Stimulated activated naive CD8-positive, alpha-beta T cell treated with anti-CD3 and anti-CD28 coated beads, Interleukin-15, Interleukin-2, amounts not matched to agents 100 ng/mL and 50 ng/mL, for 24 hours (primary cell): ENCODE results near the gene NPPA.

ENCODE experiments used
- H3K27ac Mint-ChIP-seq: one replicate; pipeline ENCODE4 v1.8.0; 2021; ENCODE audit warnings: mild to moderate bottlenecking, mixed read lengths
- H3K27me3 Mint-ChIP-seq: one replicate; pipeline ENCODE4 v1.8.0; 2021; ENCODE audit warnings: mixed read lengths
- H3K36me3 Mint-ChIP-seq: one replicate; pipeline ENCODE4 v1.8.0; 2021; ENCODE audit warnings: low read depth, mixed read lengths
- H3K4me1 Mint-ChIP-seq: one replicate; pipeline ENCODE4 v1.8.0; 2021; ENCODE audit warnings: low read depth, mixed read lengths
- H3K4me3 Mint-ChIP-seq: one replicate; pipeline ENCODE4 v1.8.0; 2021; ENCODE audit warnings: mild to moderate bottlenecking, mixed read lengths
- H3K9me3 Mint-ChIP-seq: one replicate; pipeline ENCODE4 v1.8.0; 2021; ENCODE audit warnings: mixed read lengths

NPPA gene

GRCh38 chr1:11879311-11880180 lies 32.0 kb upstream of the NPPA start:
- Mint-ChIP-seq H3K4me1 (no peaks in the 10 kb centered on the region), H3K27ac (no peak overlapping the region), H3K27me3 (peaks cover 6% of the 10 kb centered on the region), H3K36me3 (no peaks in the 10 kb centered on the region), H3K9me3 (no peaks in the 10 kb centered on the region), H3K4me3 (no peak overlapping the region)

GRCh38 chr1:11878891-11879190 lies 31.3 kb upstream of the NPPA start:
- H3K27ac Mint-ChIP-seq: no peak overlapping the region
- H3K36me3 Mint-ChIP-seq: no peaks in the 10 kb centered on the region
- H3K4me3 Mint-ChIP-seq: no peak overlapping the region

GRCh38 chr1:11878081-11878890 lies 30.7 kb upstream of the NPPA start:
- no peaks in the 10 kb centered on the region for H3K4me1 Mint-ChIP-seq
- H3K36me3 Mint-ChIP-seq: no peaks in the 10 kb centered on the region
- no peak overlapping the region for H3K4me3 Mint-ChIP-seq
- no peak overlapping the region for H3K27ac Mint-ChIP-seq
- H3K9me3 Mint-ChIP-seq: no peaks in the 10 kb centered on the region
- peaks cover 9% of the 10 kb centered on the region for H3K27me3 Mint-ChIP-seq

More at GRCh38 chr1:11878891-11879190, 31.3 kb upstream of the NPPA start:
- peaks cover 6% of the 10 kb centered on the region for H3K27me3 Mint-ChIP-seq
- no peaks in the 10 kb centered on the region for H3K4me1 Mint-ChIP-seq
- no peaks in the 10 kb centered on the region for H3K9me3 Mint-ChIP-seq

- H3K36me3 Mint-ChIP-seq: no peaks in the 10 kb centered on the region
These were observed 29.5 kb upstream of the NPPA start for GRCh38 chr1:11877074-11877473.

GRCh38 chr1:11875094-11875493 lies 27.5 kb upstream of the NPPA start:
- H3K4me1 Mint-ChIP-seq: no peaks in the 10 kb centered on the region
- no peak overlapping the region for H3K4me3 Mint-ChIP-seq
- H3K36me3 Mint-ChIP-seq: no peaks in the 10 kb centered on the region
- no peaks in the 10 kb centered on the region for H3K9me3 Mint-ChIP-seq
- peaks cover 14% of the 10 kb centered on the region for H3K27me3 Mint-ChIP-seq
- H3K27ac Mint-ChIP-seq: no peak overlapping the region

More at GRCh38 chr1:11877074-11877473, 29.5 kb upstream of the NPPA start:
- H3K9me3 Mint-ChIP-seq: no peaks in the 10 kb centered on the region
- no peaks in the 10 kb centered on the region for H3K4me1 Mint-ChIP-seq
- peaks cover 9% of the 10 kb centered on the region for H3K27me3 Mint-ChIP-seq
- H3K4me3 Mint-ChIP-seq: no peak overlapping the region
- H3K27ac Mint-ChIP-seq: no peak overlapping the region

GRCh38 chr1:11874624-11875023 lies 27.0 kb upstream of the NPPA start:
- Mint-ChIP-seq H3K9me3 (no peaks in the 10 kb centered on the region), H3K27me3 (peaks cover 14% of the 10 kb centered on the region), H3K36me3 (no peaks in the 10 kb centered on the region), H3K27ac (no peak overlapping the region), H3K4me3 (no peak overlapping the region), H3K4me1 (no peaks in the 10 kb centered on the region)

- peaks cover 14% of the 10 kb centered on the region for H3K27me3 Mint-ChIP-seq
- no peaks in the 10 kb centered on the region for H3K9me3 Mint-ChIP-seq
- no peaks in the 10 kb centered on the region for H3K4me1 Mint-ChIP-seq
- no peak overlapping the region for H3K27ac Mint-ChIP-seq
- no peak overlapping the region for H3K4me3 Mint-ChIP-seq
- no peaks in the 10 kb centered on the region for H3K36me3 Mint-ChIP-seq
These were observed 26.6 kb upstream of the NPPA start for GRCh38 chr1:11874258-11874562.

GRCh38 chr1:11873395-11874257 lies 26.0 kb upstream of the NPPA start:
- H3K36me3 Mint-ChIP-seq: no peaks in the 10 kb centered on the region
- H3K27me3 Mint-ChIP-seq: peaks cover 14% of the 10 kb centered on the region
- no peak overlapping the region for H3K27ac Mint-ChIP-seq
- H3K4me3 Mint-ChIP-seq: no peak overlapping the region
- H3K4me1 Mint-ChIP-seq: no peaks in the 10 kb centered on the region
- H3K9me3 Mint-ChIP-seq: no peaks in the 10 kb centered on the region

GRCh38 chr1:11872545-11872944 lies 25.0 kb upstream of the NPPA start:
- Mint-ChIP-seq H3K4me1 (no peaks in the 10 kb centered on the region), H3K4me3 (no peak overlapping the region), H3K9me3 (no peaks in the 10 kb centered on the region), H3K36me3 (no peaks in the 10 kb centered on the region), H3K27ac (no peak overlapping the region), H3K27me3 (peaks cover 20% of the 10 kb centered on the region)

GRCh38 chr1:11869650-11870207 lies 22.1 kb upstream of the NPPA start:
- Mint-ChIP-seq H3K27ac (no peak overlapping the region), H3K36me3 (no peaks in the 10 kb centered on the region), H3K27me3 (peaks cover 20% of the 10 kb centered on the region), H3K9me3 (no peaks in the 10 kb centered on the region), H3K4me1 (no peaks in the 10 kb centered on the region), H3K4me3 (no peak overlapping the region)

GRCh38 chr1:11869104-11869503 lies 21.5 kb upstream of the NPPA start:
- Mint-ChIP-seq H3K27ac (no peak overlapping the region), H3K9me3 (no peaks in the 10 kb centered on the region), H3K4me1 (no peaks in the 10 kb centered on the region), H3K27me3 (peaks cover 21% of the 10 kb centered on the region), H3K4me3 (no peak overlapping the region), H3K36me3 (no peaks in the 10 kb centered on the region)

GRCh38 chr1:11868331-11868980 lies 20.9 kb upstream of the NPPA start:
- H3K27ac Mint-ChIP-seq: no peak overlapping the region
- H3K4me1 Mint-ChIP-seq: no peaks in the 10 kb centered on the region
- peaks cover 19% of the 10 kb centered on the region for H3K27me3 Mint-ChIP-seq
- no peaks in the 10 kb centered on the region for H3K36me3 Mint-ChIP-seq
- H3K4me3 Mint-ChIP-seq: no peak overlapping the region
- H3K9me3 Mint-ChIP-seq: no peaks in the 10 kb centered on the region

GRCh38 chr1:11862890-11863289 lies 15.3 kb upstream of the NPPA start:
- Mint-ChIP-seq H3K4me1 (no peaks in the 10 kb centered on the region), H3K4me3 (no peak overlapping the region), H3K27me3 (peaks cover 53% of the 10 kb centered on the region), H3K9me3 (no peaks in the 10 kb centered on the region), H3K27ac (no peak overlapping the region), H3K36me3 (no peaks in the 10 kb centered on the region)

GRCh38 chr1:11860587-11860986 lies 13.0 kb upstream of the NPPA start:
- peaks cover 57% of the 10 kb centered on the region for H3K27me3 Mint-ChIP-seq
- H3K4me3 Mint-ChIP-seq: no peak overlapping the region
- H3K9me3 Mint-ChIP-seq: no peaks in the 10 kb centered on the region
- no peaks in the 10 kb centered on the region for H3K36me3 Mint-ChIP-seq
- H3K4me1 Mint-ChIP-seq: no peaks in the 10 kb centered on the region
- H3K27ac Mint-ChIP-seq: no peak overlapping the region
